GM12878 (cell line): ENCODE measurements around the gene CHMP6. TPM values are rescaled to one million over a fixed set of nuclear protein-coding genes. Genes with fewer than 3 reads are reported as not detected.

ENCODE experiments used
- ATAC-seq: fragments of 200-7000 bp; cut with Tn5 transposase; 3 replicates; pipeline ENCODE4 v1.9.1; 2020; ENCODE audit warnings: mild to moderate bottlenecking, moderate library complexity
- BruUV-seq: library from RNA; stranded (reverse); fragments of 400-500 nt; replicated peaks from 2 replicates; lab custom pipeline; 2021; lab: Mats Ljungman, UMichigan
- CTCF ChIA-PET: fragments of 300-600 bp; sonication (Branson Sonifier 250); formaldehyde crosslinking; extraction: SDS; loops from one replicate; lab custom pipeline; 2021; ENCODE audit warnings: inconsistent platforms; lab: Yijun Ruan, JAX
- POLR2A ChIA-PET: fragments of 350-600 bp; formaldehyde crosslinking; extraction: SDS; loops from one replicate; lab custom pipeline; 2021; ENCODE audit warnings: inconsistent platforms; lab: Charles Lee
- RAD21 ChIA-PET: fragments of 300-600 bp; sonication (Branson Sonifier 250); formaldehyde crosslinking; loops from one replicate; lab custom pipeline; 2023; ENCODE audit warnings: antibody characterized with exemption; ENCODE audit not compliant: unreplicated experiment; lab: Charles Lee
- SMC1A ChIA-PET: fragments of 300-600 bp; sonication (Branson Sonifier 250); formaldehyde crosslinking; loops from one replicate; lab custom pipeline; 2023; ENCODE audit not compliant: unreplicated experiment, uncharacterized antibody; lab: Charles Lee
- DNase-seq: peaks from one replicate; pipeline ENCODE4 v3.0.0-alpha.2; 2011; ENCODE audit warnings: low read depth, low spot score
- FAIRE-seq: peaks from 3 replicates; lab custom pipeline; 2011; peaks lifted over from hg19 to GRCh38; lab: Jason Lieb, UNC
- H2AFZ ChIP-seq: 2 replicates; pipeline ENCODE4 v1.6.0; 2011; ENCODE audit warnings: low read depth, low read length, control low read depth; ENCODE audit not compliant: control insufficient read depth
- H3K27ac ChIP-seq: 2 replicates; pipeline ENCODE4 v1.5.1; 2011; ENCODE audit warnings: control low read depth; ENCODE audit not compliant: control insufficient read depth, insufficient read depth
- H3K27me3 ChIP-seq, 2 experiments: replicated peaks in 1 of 2; 2 replicates each; pipeline versions ENCODE4 v1.6.0 to v1.6.1; 2011; ENCODE audit warnings: low read length in 1 of 2; ENCODE audit not compliant: control insufficient read depth in 2 of 2, insufficient read depth in 2 of 2
- H3K36me3 ChIP-seq, 2 experiments: 2 replicates each; pipeline ENCODE4 v1.5.1; 2011; ENCODE audit warnings: low read length in 1 of 2; ENCODE audit not compliant: control insufficient read depth in 2 of 2, insufficient read depth in 2 of 2
- H3K4me1 ChIP-seq: 2 replicates; pipeline ENCODE4 v1.6.1; 2011; ENCODE audit warnings: mild to moderate bottlenecking, low read length, moderate library complexity, mixed read lengths; ENCODE audit not compliant: control insufficient read depth, insufficient read depth
- H3K4me2 ChIP-seq: 2 replicates; pipeline ENCODE4 v1.6.0; 2011; ENCODE audit warnings: control low read depth; ENCODE audit not compliant: control insufficient read depth, insufficient read depth
- H3K4me3 ChIP-seq: fragments of 200-600 bp; sonication (generic); 2 replicates; pipeline ENCODE4 v1.5.1; 2016
- H3K79me2 ChIP-seq: 2 replicates; pipeline ENCODE4 v1.6.0; 2011; ENCODE audit warnings: low read length; ENCODE audit not compliant: control insufficient read depth, insufficient read depth
- H3K9ac ChIP-seq: 2 replicates; pipeline ENCODE4 v1.8.0; 2011; ENCODE audit warnings: low read length, control low read depth, mixed read lengths; ENCODE audit not compliant: control insufficient read depth, insufficient read depth
- H3K9me3 ChIP-seq: replicated peaks from 3 replicates; pipeline ENCODE4 v1.5.1; 2011; ENCODE audit warnings: mild to moderate bottlenecking, low read length; ENCODE audit not compliant: control insufficient read depth, insufficient read depth
- H4K20me1 ChIP-seq: 2 replicates; pipeline ENCODE4 v1.6.0; 2011; ENCODE audit not compliant: control insufficient read depth, insufficient read depth
- PAX5 ChIP-seq: IDR thresholded peaks from 2 replicates; pipeline ENCODE4 v1.6.1; 2011; ENCODE audit warnings: low read depth, low read length, borderline replicate concordance
- SREBF1 ChIP-seq: IDR thresholded peaks from 2 replicates; pipeline ENCODE4 v1.6.1; 2012; ENCODE audit warnings: mild to moderate bottlenecking, low read length
- ZNF217 ChIP-seq: fragments of 450-650 bp; IDR thresholded peaks from 2 replicates; pipeline ENCODE4 v1.6.1; 2017; ENCODE audit warnings: antibody characterized with exemption, mild to moderate bottlenecking
- WGBS: methylation state at CpG from one replicate; pipeline ENCODE4 v1.1.6; 2016; ENCODE audit warnings: low lambda C conversion rate; ENCODE audit not compliant: insufficient replicate concordance, insufficient coverage; ENCODE audit errors: missing lambda C conversion rate; 5-methylcytosine and 5-hydroxymethylcytosine counted together
- in situ Hi-C: fragments of 300-500 bp; cut with MboI; formaldehyde crosslinking; loops from 9 replicates; pipeline ENCODE4 v1.14.3; 2018; ENCODE audit warnings: mixed read lengths
- intact Hi-C: fragments of 100-400 bp; cut with micrococcal nuclease; formaldehyde crosslinking; loops from one replicate; pipeline ENCODE4 v1.14.2; 2022; ENCODE audit not compliant: unreplicated experiment
- polyA plus RNA-seq, 11 experiments: library from polyadenylated mRNA; depleted of rRNA in 4 of 11; unstranded in 6 of 11; stranded (reverse) in 5 of 11; fragments of >200 nt; fragmentation: Nextera tagmentation in 4 of 11; fragmentation: Illumina TruSeq in 1 of 11; extraction: Ambion mirVana in 4 of 11; extraction: Trizol in 1 of 11; gene quantifications; 1 replicate in 1 of 11; 2 replicates in 10 of 11; pipeline versions ENCODE4 v1.2.1 to v1.2.3, GENCODE V29; 2011 to 2016; ENCODE audit warnings: inconsistent platforms in 2 of 11, missing spikeins in 2 of 11, low read depth in 1 of 11
- total RNA-seq, 4 experiments: library from RNA; depleted of rRNA in 3 of 4; stranded (reverse); fragments of >200 nt in 3 of 4; fragmentation: Illumina TruSeq in 1 of 4; extraction: Trizol in 1 of 4; gene quantifications; 2 replicates each; pipeline versions ENCODE4 v1.2.1 to v1.2.3, GENCODE V29; 2013 to 2021
- TF ChIP-seq, protein P1 (sequence below): fragments of 450-650 bp; formaldehyde crosslinking; IDR thresholded peaks from 2 replicates; pipeline ENCODE4 v1.4.0; 2020; ENCODE audit warnings: mild to moderate bottlenecking, moderate library complexity
- TF ChIP-seq, protein P2 (sequence below): fragments of 450-650 bp; IDR thresholded peaks from 2 replicates; pipeline ENCODE4 v1.6.1; 2016; ENCODE audit warnings: mild to moderate bottlenecking

CHMP6 gene
- total and polyA plus RNA-seq, 10 of the 15 experiments (the other 5 are each of a cell fraction or from before 2014, with no cell fraction given), result 0.21 to 37.9 (median 14.7) TPM

DNA sequence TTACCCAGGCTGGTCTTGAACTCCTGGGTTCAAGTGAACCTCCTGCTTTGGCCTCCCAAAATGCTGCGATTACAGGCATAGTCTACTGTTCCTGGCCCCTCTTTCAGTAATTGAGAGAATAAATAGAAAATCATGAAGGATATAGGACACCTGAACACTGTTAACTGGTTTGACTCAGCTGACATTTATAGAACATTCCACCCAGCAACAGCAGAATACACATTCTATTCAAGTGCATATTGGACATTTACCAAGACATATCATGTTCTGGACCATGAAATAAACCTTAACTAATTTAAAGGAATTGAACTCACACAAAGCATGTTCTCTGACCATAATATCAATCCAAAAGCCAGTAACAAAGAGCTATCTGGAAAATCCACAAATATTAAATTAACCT is 23.5 kb downstream of the CHMP6 start:
- no peaks in the 10 kb centered on the region for H3K4me1 ChIP-seq
- H3K9me3 ChIP-seq, result no peaks in the 10 kb centered on the region; the same call in 1 of the 3 replicates
- FAIRE-seq (no peak), DNase-seq (no peak), ATAC-seq (no peak)
- H3K9ac ChIP-seq, result no peak overlapping the region
- intact Hi-C loops (no loop called here), in situ Hi-C loops (loop anchor here (25.0 kb wide), 1 partner anchor 222 kb away; the partner anchor contains the start of genes NDUFAF8 and TEPSIN)
- POLR2A ChIA-PET, result no interaction called here
- no peaks in the 10 kb centered on the region for H4K20me1 ChIP-seq
- H3K27me3 ChIP-seq, result peaks cover 0 to 2% of the 10 kb centered on the region in 2 experiments; a peak in 1 of 4 replicates
- BruUV-seq, result no TSS peak
- H3K27ac ChIP-seq, result no peak overlapping the region
- H2AFZ ChIP-seq, result no peak overlapping the region
- SMC1A ChIA-PET, result no interaction called here
- no peaks in the 10 kb centered on the region for H3K36me3 ChIP-seq
- no peak overlapping the region for H3K4me2 ChIP-seq
- TF ChIP-seq ZNF217, result no peak
- TF ChIP-seq, protein P1, sequence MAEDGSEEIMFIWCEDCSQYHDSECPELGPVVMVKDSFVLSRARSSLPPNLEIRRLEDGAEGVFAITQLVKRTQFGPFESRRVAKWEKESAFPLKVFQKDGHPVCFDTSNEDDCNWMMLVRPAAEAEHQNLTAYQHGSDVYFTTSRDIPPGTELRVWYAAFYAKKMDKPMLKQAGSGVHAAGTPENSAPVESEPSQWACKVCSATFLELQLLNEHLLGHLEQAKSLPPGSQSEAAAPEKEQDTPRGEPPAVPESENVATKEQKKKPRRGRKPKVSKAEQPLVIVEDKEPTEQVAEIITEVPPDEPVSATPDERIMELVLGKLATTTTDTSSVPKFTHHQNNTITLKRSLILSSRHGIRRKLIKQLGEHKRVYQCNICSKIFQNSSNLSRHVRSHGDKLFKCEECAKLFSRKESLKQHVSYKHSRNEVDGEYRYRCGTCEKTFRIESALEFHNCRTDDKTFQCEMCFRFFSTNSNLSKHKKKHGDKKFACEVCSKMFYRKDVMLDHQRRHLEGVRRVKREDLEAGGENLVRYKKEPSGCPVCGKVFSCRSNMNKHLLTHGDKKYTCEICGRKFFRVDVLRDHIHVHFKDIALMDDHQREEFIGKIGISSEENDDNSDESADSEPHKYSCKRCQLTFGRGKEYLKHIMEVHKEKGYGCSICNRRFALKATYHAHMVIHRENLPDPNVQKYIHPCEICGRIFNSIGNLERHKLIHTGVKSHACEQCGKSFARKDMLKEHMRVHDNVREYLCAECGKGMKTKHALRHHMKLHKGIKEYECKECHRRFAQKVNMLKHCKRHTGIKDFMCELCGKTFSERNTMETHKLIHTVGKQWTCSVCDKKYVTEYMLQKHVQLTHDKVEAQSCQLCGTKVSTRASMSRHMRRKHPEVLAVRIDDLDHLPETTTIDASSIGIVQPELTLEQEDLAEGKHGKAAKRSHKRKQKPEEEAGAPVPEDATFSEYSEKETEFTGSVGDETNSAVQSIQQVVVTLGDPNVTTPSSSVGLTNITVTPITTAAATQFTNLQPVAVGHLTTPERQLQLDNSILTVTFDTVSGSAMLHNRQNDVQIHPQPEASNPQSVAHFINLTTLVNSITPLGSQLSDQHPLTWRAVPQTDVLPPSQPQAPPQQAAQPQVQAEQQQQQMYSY, result no peak
- TF ChIP-seq, protein P2, sequence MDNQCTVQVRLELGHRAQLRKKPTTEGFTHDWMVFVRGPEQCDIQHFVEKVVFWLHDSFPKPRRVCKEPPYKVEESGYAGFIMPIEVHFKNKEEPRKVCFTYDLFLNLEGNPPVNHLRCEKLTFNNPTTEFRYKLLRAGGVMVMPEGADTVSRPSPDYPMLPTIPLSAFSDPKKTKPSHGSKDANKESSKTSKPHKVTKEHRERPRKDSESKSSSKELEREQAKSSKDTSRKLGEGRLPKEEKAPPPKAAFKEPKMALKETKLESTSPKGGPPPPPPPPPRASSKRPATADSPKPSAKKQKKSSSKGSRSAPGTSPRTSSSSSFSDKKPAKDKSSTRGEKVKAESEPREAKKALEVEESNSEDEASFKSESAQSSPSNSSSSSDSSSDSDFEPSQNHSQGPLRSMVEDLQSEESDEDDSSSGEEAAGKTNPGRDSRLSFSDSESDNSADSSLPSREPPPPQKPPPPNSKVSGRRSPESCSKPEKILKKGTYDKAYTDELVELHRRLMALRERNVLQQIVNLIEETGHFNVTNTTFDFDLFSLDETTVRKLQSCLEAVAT, result no peak
- TF ChIP-seq PAX5, result no peak
- no peak for TF ChIP-seq SREBF1
- no peak overlapping the region for H3K4me3 ChIP-seq
- CTCF ChIA-PET, result interaction anchor here (1.6 kb wide), 1 partner anchor 9 kb away, joined by 5 read pairs; no protein-coding TSS in a partner anchor
- H3K79me2 ChIP-seq, result no peaks in the 10 kb centered on the region
- 53% methylated on average over 1 of the region's 1 CpG for WGBS
- RAD21 ChIA-PET, result no interaction called here
